ENCODE results near the gene LRWD1.
A peak's percentile ranks its signal among the peaks of the same experiment; 100 is the strongest.
"Not testable (repeated sequence)": the region's sequence is repeated elsewhere in the genome, so short reads cannot be mapped to it uniquely, and the experiment has no call there.

LRWD1 gene

GRCh38 chr7:102450242-102450641 is 14.5 kb upstream of the LRWD1 start:
- Histone ChIP-seq H3K27me3 (ENCODE audit: insufficient read depth, low read length) (no peaks in the 10 kb centered on the region), H2AFZ (ENCODE audit: low read depth, low read length) (no peak overlapping the region), H3K36me3 (ENCODE audit: insufficient read depth, low read length) (peaks cover 26% of the 10 kb centered on the region), H3K4me1 (ENCODE audit: insufficient read depth, low read length) (peaks cover 8% of the 10 kb centered on the region), H3K9me3 (ENCODE audit: low read length) (no peaks in the 10 kb centered on the region), H3K4me3 (ENCODE audit: low read length) (no peak overlapping the region)

- Histone ChIP-seq H3K36me3 (ENCODE audit: insufficient read depth, low read length) (peaks cover 23% of the 10 kb centered on the region), H3K27me3 (ENCODE audit: insufficient read depth, low read length) (no peaks in the 10 kb centered on the region), H2AFZ (ENCODE audit: low read depth, low read length) (no peak overlapping the region), H3K4me3 (ENCODE audit: low read length) (no peak overlapping the region), H3K9me3 (ENCODE audit: low read length) (no peaks in the 10 kb centered on the region), H3K4me1 (ENCODE audit: insufficient read depth, low read length) (peaks cover 8% of the 10 kb centered on the region)
Observed at GRCh38 chr7:102451371-102452054, 13.3 kb upstream of the LRWD1 start.

GRCh38 chr7:102452451-102452850 is 12.3 kb upstream of the LRWD1 start:
- Histone ChIP-seq H3K36me3 (ENCODE audit: insufficient read depth, low read length) (peaks cover 21% of the 10 kb centered on the region), H3K27me3 (ENCODE audit: insufficient read depth, low read length) (no peaks in the 10 kb centered on the region), H3K9me3 (ENCODE audit: low read length) (no peaks in the 10 kb centered on the region), H2AFZ (ENCODE audit: low read depth, low read length) (no peak overlapping the region), H3K4me1 (ENCODE audit: insufficient read depth, low read length) (peaks cover 8% of the 10 kb centered on the region), H3K4me3 (ENCODE audit: low read length) (no peak overlapping the region)

- Histone ChIP-seq H3K36me3 (ENCODE audit: insufficient read depth, low read length) (peaks cover 25% of the 10 kb centered on the region), H3K4me3 (ENCODE audit: low read length) (no peak overlapping the region), H2AFZ (ENCODE audit: low read depth, low read length) (no peak overlapping the region), H3K27me3 (ENCODE audit: insufficient read depth, low read length) (no peaks in the 10 kb centered on the region), H3K9me3 (ENCODE audit: low read length) (no peaks in the 10 kb centered on the region), H3K4me1 (ENCODE audit: insufficient read depth, low read length) (peaks cover 8% of the 10 kb centered on the region)
Observed at GRCh38 chr7:102453319-102453718, 11.5 kb upstream of the LRWD1 start.

- Histone ChIP-seq H3K4me3 (ENCODE audit: low read length) (no peak overlapping the region), H3K36me3 (ENCODE audit: insufficient read depth, low read length) (peaks cover 33% of the 10 kb centered on the region), H3K4me1 (ENCODE audit: insufficient read depth, low read length) (peaks cover 8% of the 10 kb centered on the region), H3K9me3 (ENCODE audit: low read length) (no peaks in the 10 kb centered on the region), H3K27me3 (ENCODE audit: insufficient read depth, low read length) (no peaks in the 10 kb centered on the region), H2AFZ (ENCODE audit: low read depth, low read length) (no peak overlapping the region)
Observed at GRCh38 chr7:102454468-102454867, 10.3 kb upstream of the LRWD1 start.

- not testable (repeated sequence) for H2AFZ ChIP-seq (ENCODE audit: low read depth, low read length); H3K9me3 ChIP-seq (ENCODE audit: low read length); H3K27me3 ChIP-seq (ENCODE audit: insufficient read depth, low read length); H3K4me3 ChIP-seq (ENCODE audit: low read length); H3K4me1 ChIP-seq (ENCODE audit: insufficient read depth, low read length)
- H3K36me3 ChIP-seq (ENCODE audit: insufficient read depth, low read length), result peaks cover 35% of the 10 kb centered on the region
Observed at GRCh38 chr7:102454932-102455331, 9.9 kb upstream of the LRWD1 start.

GRCh38 chr7:102455596-102455995 is 9.2 kb upstream of the LRWD1 start:
- Histone ChIP-seq H3K36me3 (ENCODE audit: insufficient read depth, low read length) (peaks cover 38% of the 10 kb centered on the region), H3K9me3 (ENCODE audit: low read length) (no peaks in the 10 kb centered on the region), H2AFZ (ENCODE audit: low read depth, low read length) (no peak overlapping the region), H3K4me1 (ENCODE audit: insufficient read depth, low read length) (peaks cover 8% of the 10 kb centered on the region), H3K27me3 (ENCODE audit: insufficient read depth, low read length) (no peaks in the 10 kb centered on the region), H3K4me3 (ENCODE audit: low read length) (no peak overlapping the region)

GRCh38 chr7:102456327-102456726 is 8.5 kb upstream of the LRWD1 start:
- H3K9me3 ChIP-seq (ENCODE audit: low read length), result no peaks in the 10 kb centered on the region
- peaks cover 38% of the 10 kb centered on the region for H3K36me3 ChIP-seq (ENCODE audit: insufficient read depth, low read length)
- no peak overlapping the region for H3K4me3 ChIP-seq (ENCODE audit: low read length)
- H3K4me1 ChIP-seq (ENCODE audit: insufficient read depth, low read length), result peaks cover 7% of the 10 kb centered on the region
- H3K27me3 ChIP-seq (ENCODE audit: insufficient read depth, low read length), result no peaks in the 10 kb centered on the region
- no peak overlapping the region for H2AFZ ChIP-seq (ENCODE audit: low read depth, low read length)

GRCh38 chr7:102457352-102457924 is 7.3 kb upstream of the LRWD1 start:
- Histone ChIP-seq H3K4me1 (ENCODE audit: insufficient read depth, low read length) (no peaks in the 10 kb centered on the region), H3K4me3 (ENCODE audit: low read length) (no peak overlapping the region), H3K27me3 (ENCODE audit: insufficient read depth, low read length) (no peaks in the 10 kb centered on the region), H3K9me3 (ENCODE audit: low read length) (no peaks in the 10 kb centered on the region), H2AFZ (ENCODE audit: low read depth, low read length) (no peak overlapping the region), H3K36me3 (ENCODE audit: insufficient read depth, low read length) (peaks cover 41% of the 10 kb centered on the region)

- H2AFZ ChIP-seq (ENCODE audit: low read depth, low read length), result no peak overlapping the region
- H3K4me1 ChIP-seq (ENCODE audit: insufficient read depth, low read length), result peaks cover 7% of the 10 kb centered on the region
- peaks cover 41% of the 10 kb centered on the region for H3K36me3 ChIP-seq (ENCODE audit: insufficient read depth, low read length)
- no peak overlapping the region for H3K4me3 ChIP-seq (ENCODE audit: low read length)
- no peaks in the 10 kb centered on the region for H3K9me3 ChIP-seq (ENCODE audit: low read length)
- no peaks in the 10 kb centered on the region for H3K27me3 ChIP-seq (ENCODE audit: insufficient read depth, low read length)
Observed at GRCh38 chr7:102459221-102459844, 5.5 kb upstream of the LRWD1 start.

GRCh38 chr7:102460467-102460866 is 4.3 kb upstream of the LRWD1 start:
- peaks cover 36% of the 10 kb centered on the region for H3K36me3 ChIP-seq (ENCODE audit: insufficient read depth, low read length)
- H3K4me3 ChIP-seq (ENCODE audit: low read length), result no peak overlapping the region
- no peaks in the 10 kb centered on the region for H3K27me3 ChIP-seq (ENCODE audit: insufficient read depth, low read length)
- peaks cover 8% of the 10 kb centered on the region for H3K4me1 ChIP-seq (ENCODE audit: insufficient read depth, low read length)
- H2AFZ ChIP-seq (ENCODE audit: low read depth, low read length), result no peak overlapping the region
- no peaks in the 10 kb centered on the region for H3K9me3 ChIP-seq (ENCODE audit: low read length)

GRCh38 chr7:102463841-102464576 is 775 bp upstream of the LRWD1 start:
- Histone ChIP-seq H3K27me3 (ENCODE audit: insufficient read depth, low read length) (no peaks in the 10 kb centered on the region), H3K4me1 (ENCODE audit: insufficient read depth, low read length) (peaks cover 14% of the 10 kb centered on the region), H3K4me3 (ENCODE audit: low read length) (peak overlapping the region; percentile 99), H2AFZ (ENCODE audit: low read depth, low read length) (peak overlapping the region; percentile 89), H3K9me3 (ENCODE audit: low read length) (no peaks in the 10 kb centered on the region), H3K36me3 (ENCODE audit: insufficient read depth, low read length) (peaks cover 28% of the 10 kb centered on the region)

- Histone ChIP-seq H2AFZ (ENCODE audit: low read depth, low read length) (no peak overlapping the region), H3K9me3 (ENCODE audit: low read length) (no peaks in the 10 kb centered on the region), H3K4me3 (ENCODE audit: low read length) (peak overlapping the region; percentile 99)
Observed at GRCh38 chr7:102466097-102466496, 1.3 kb downstream of the LRWD1 start.

More at GRCh38 chr7:102466097-102466496, 1.3 kb downstream of the LRWD1 start:
- Histone ChIP-seq H3K27me3 (ENCODE audit: insufficient read depth, low read length) (no peaks in the 10 kb centered on the region), H3K36me3 (ENCODE audit: insufficient read depth, low read length) (peaks cover 34% of the 10 kb centered on the region), H3K4me1 (ENCODE audit: insufficient read depth, low read length) (peaks cover 14% of the 10 kb centered on the region)
